HepG2 (cell line): Measurements from ENCODE around the gene ISG20. TPM values are rescaled to one million over a fixed set of nuclear protein-coding genes. Genes with fewer than 3 reads are reported as not detected.

Experiments used
- DZIP1 ChIP-seq: sonication (generic); formaldehyde crosslinking; IDR thresholded peaks from 2 replicates; pipeline ENCODE4 v1.5.0; 2020; ENCODE audit warnings: mild to moderate bottlenecking, missing genetic modification reagents
- HBP1 ChIP-seq: IDR thresholded peaks from 2 replicates; pipeline ENCODE4 v1.6.1; 2016; ENCODE audit warnings: low read depth, control low read depth
- MED1 ChIP-seq: sonication (generic); formaldehyde crosslinking; IDR thresholded peaks from 2 replicates; pipeline ENCODE4 v1.4.0; 2020; ENCODE audit warnings: missing genetic modification reagents
- ONECUT2 ChIP-seq: sonication (generic); formaldehyde crosslinking; IDR thresholded peaks from 2 replicates; pipeline ENCODE4 v1.4.0; 2020; ENCODE audit warnings: missing genetic modification reagents
- PHF21A ChIP-seq: sonication (generic); formaldehyde crosslinking; IDR thresholded peaks from 2 replicates; pipeline ENCODE4 v1.5.0; 2020; ENCODE audit warnings: mild to moderate bottlenecking, missing genetic modification reagents
- RAD51 ChIP-seq: fragments of 450-650 bp; IDR thresholded peaks from 2 replicates; pipeline ENCODE4 v1.6.1; 2016; ENCODE audit warnings: borderline replicate concordance
- RARA ChIP-seq: IDR thresholded peaks from 2 replicates; pipeline ENCODE4 v1.6.1; 2016; ENCODE audit warnings: missing genetic modification reagents, missing compliant biosample characterization
- RARG ChIP-seq: sonication (generic); formaldehyde crosslinking; IDR thresholded peaks from 2 replicates; pipeline ENCODE4 v1.4.0; 2020; ENCODE audit warnings: low read depth, mild to moderate bottlenecking, missing genetic modification reagents
- RFX5 ChIP-seq: IDR thresholded peaks from 2 replicates; pipeline ENCODE4 v1.6.1; 2011; ENCODE audit warnings: low read depth, low read length, improper control_type of control experiment
- RNF2 ChIP-seq: fragments of 450-650 bp; conservative IDR thresholded peaks from 2 replicates; pipeline ENCODE4 v1.6.1; 2016; ENCODE audit warnings: low read depth
- ZBTB4 ChIP-seq: sonication (generic); formaldehyde crosslinking; IDR thresholded peaks from 2 replicates; pipeline ENCODE4 v1.4.0; 2020; ENCODE audit warnings: missing genetic modification reagents, mild to moderate bottlenecking, borderline replicate concordance
- ZFP41 ChIP-seq: sonication (generic); formaldehyde crosslinking; IDR thresholded peaks from 2 replicates; pipeline ENCODE4 v1.4.0; 2020; ENCODE audit warnings: mild to moderate bottlenecking, missing genetic modification reagents, borderline replicate concordance
- ZGPAT ChIP-seq: IDR thresholded peaks from 2 replicates; pipeline ENCODE4 v1.6.1; 2016; ENCODE audit warnings: mild to moderate bottlenecking
- ZNF329 ChIP-seq: sonication (generic); formaldehyde crosslinking; IDR thresholded peaks from 2 replicates; pipeline ENCODE4 v1.9.0; 2021; ENCODE audit warnings: low read depth, mild to moderate bottlenecking, missing genetic modification reagents
- ZNF335 ChIP-seq: sonication (generic); formaldehyde crosslinking; IDR thresholded peaks from 2 replicates; pipeline ENCODE4 v1.4.0; 2020; ENCODE audit warnings: missing genetic modification reagents
- ZNF691 ChIP-seq: sonication (generic); formaldehyde crosslinking; IDR thresholded peaks from 2 replicates; pipeline ENCODE4 v1.4.0; 2020; ENCODE audit warnings: missing genetic modification reagents, low read depth, mild to moderate bottlenecking, borderline replicate concordance
- ZNF747 ChIP-seq: sonication (generic); formaldehyde crosslinking; IDR thresholded peaks from 2 replicates; pipeline ENCODE4 v1.8.1; 2023; ENCODE audit warnings: missing genetic modification reagents, mild to moderate bottlenecking, borderline replicate concordance
- polyA plus RNA-seq, 8 experiments: library from polyadenylated mRNA; depleted of rRNA in 3 of 8; stranded (reverse) in 7 of 8; unstranded in 1 of 8; fragments of >200 nt; fragmentation: Illumina TruSeq in 4 of 8; extraction: Trizol in 4 of 8; gene quantifications; 2 replicates each; pipeline versions ENCODE4 v1.2.1 to v1.2.3, GENCODE V29; 2011 to 2016; ENCODE audit warnings: low read depth in 4 of 8, missing spikeins in 1 of 8, mixed read lengths in 1 of 8; ENCODE audit not compliant: insufficient read depth in 1 of 8
- total RNA-seq, 5 experiments: library from RNA; depleted of rRNA; stranded (reverse); fragments of >200 nt; fragmentation: Illumina TruSeq; extraction: Trizol; gene quantifications; 2 replicates each; pipeline ENCODE4 v1.2.3, GENCODE V29; 2016; ENCODE audit warnings: low read depth in 1 of 5

Gene ISG20
- total and polyA plus RNA-seq, 2 of the 13 experiments (the other 11 are each of a cell fraction or from before 2014, with no cell fraction given) = 6.3 to 31.5 TPM

- 0 out of 2 replicates have a peak, but pooled peaks have one; percentile 12 for TF ChIP-seq HBP1 (CRISPR knock-in tag)
- peak; percentile 83 for TF ChIP-seq MED1 (CRISPR knock-in tag)
- peak; percentile 76; the same call in 1 of the 2 replicates for TF ChIP-seq RNF2
- 0 out of 2 replicates have a peak, but pooled peaks have one; percentile 82 for TF ChIP-seq DZIP1 (CRISPR knock-in tag)
- TF ChIP-seq PHF21A (CRISPR knock-in tag) = peak; percentile 92
- peak; percentile 55; the same call in 1 of the 2 replicates for TF ChIP-seq RARG
- peak; percentile 53 for TF ChIP-seq RARA (CRISPR knock-in tag)
- TF ChIP-seq ZNF691 (CRISPR knock-in tag) = no peak; the same call in none of the 2 replicates
- TF ChIP-seq ONECUT2 (CRISPR knock-in tag) = no peak
- no peak for TF ChIP-seq ZBTB4 (CRISPR knock-in tag)
- peak; percentile 89 for TF ChIP-seq ZNF747 (CRISPR knock-in tag)
- peak; percentile 67; the same call in 1 of the 2 replicates for TF ChIP-seq ZNF335 (CRISPR knock-in tag)
- peak; percentile 40; the same call in 1 of the 2 replicates for TF ChIP-seq RAD51
- TF ChIP-seq ZFP41 (CRISPR knock-in tag) = no peak
- TF ChIP-seq ZGPAT = peak; percentile 89; the same call in 1 of the 2 replicates
- TF ChIP-seq RFX5 = no peak
- TF ChIP-seq ZNF329 (CRISPR knock-in tag) = peak; percentile 80; the same call in 1 of the 2 replicates
These were observed at the start of gene ISG20 (continued) for GRCh38 chr15:88638626-88639372.
